Measurements from ENCODE around the gene TMEM121.

The TMEM121 gene

GRCh38 chr14:105493921-105494605 lies 32.3 kb upstream of the TMEM121 start:
- peaks cover 0 to 70% (median 17%) of the 10 kb centered on the region in 11 experiments; a peak in 17 of 22 replicates for H4K20me1 ChIP-seq
- H3K4me2 ChIP-seq: no peak overlapping the region
- TF ChIP-seq Cebpa-rat (IDR thresholded peaks at IDR 0.05): no peak
- H3K27ac ChIP-seq: no peak overlapping the region
- no peaks in the 10 kb centered on the region for H3K27me3 ChIP-seq
- H3K36me3 ChIP-seq: peaks cover 0 to 50% (median 12%) of the 10 kb centered on the region in 11 experiments; a peak in 14 of 22 replicates
- no peaks in the 10 kb centered on the region for H3K9me3 ChIP-seq (replicated peaks in 1 of 11)
- H3K4me1 ChIP-seq: peaks cover 6 to 23% (median 16%) of the 10 kb centered on the region in 10 experiments
- no peak overlapping the region for H3K4me3 ChIP-seq
- H3K9ac ChIP-seq: no peak overlapping the region; a peak in 1 of 22 replicates

- Histone ChIP-seq H4K20me1 (peaks cover 0 to 70% (median 13%) of the 10 kb centered on the region in 11 experiments; a peak in 17 of 22 replicates), H3K4me1 (peaks cover 1 to 18% (median 11%) of the 10 kb centered on the region in 10 experiments; a peak in 18 of 20 replicates), H3K36me3 (peaks cover 0 to 52% (median 12%) of the 10 kb centered on the region in 11 experiments; a peak in 14 of 22 replicates), H3K9me3 (replicated peaks in 1 of 11) (no peaks in the 10 kb centered on the region), H3K4me2 (no peak overlapping the region), H3K4me3 (no peak overlapping the region), H3K27ac (no peak overlapping the region), H3K27me3 (no peaks in the 10 kb centered on the region), H3K9ac (no peak overlapping the region; a peak in 1 of 22 replicates)
- TF ChIP-seq Cebpa-rat (IDR thresholded peaks at IDR 0.05): no peak
These were observed 31.8 kb upstream of the TMEM121 start for GRCh38 chr14:105494606-105494929.

- Histone ChIP-seq H3K4me1 (peaks cover 0 to 13% (median 10%) of the 10 kb centered on the region in 10 experiments; a peak in 17 of 20 replicates), H3K27me3 (no peaks in the 10 kb centered on the region), H3K9ac (no peak overlapping the region; a peak in 1 of 22 replicates), H3K9me3 (replicated peaks in 1 of 11) (no peaks in the 10 kb centered on the region), H3K36me3 (peaks cover 0 to 52% (median 12%) of the 10 kb centered on the region in 11 experiments; a peak in 14 of 22 replicates), H3K4me3 (no peak overlapping the region), H3K27ac (no peak overlapping the region), H4K20me1 (peaks cover 0 to 78% (median 13%) of the 10 kb centered on the region in 11 experiments; a peak in 17 of 22 replicates), H3K4me2 (no peak overlapping the region)
- no peak for TF ChIP-seq Cebpa-rat (IDR thresholded peaks at IDR 0.05)
These were observed 31.0 kb upstream of the TMEM121 start for GRCh38 chr14:105495101-105495989.

- H3K36me3 ChIP-seq: peaks cover 0 to 52% (median 12%) of the 10 kb centered on the region in 11 experiments; a peak in 14 of 22 replicates
These were observed 30.2 kb upstream of the TMEM121 start for GRCh38 chr14:105495990-105496830.

GRCh38 chr14:105496831-105497591 lies 29.4 kb upstream of the TMEM121 start:
- H4K20me1 ChIP-seq: peaks cover 0 to 81% (median 10%) of the 10 kb centered on the region in 11 experiments; a peak in 17 of 22 replicates
- no peaks in the 10 kb centered on the region for H3K27me3 ChIP-seq
- H3K9me3 ChIP-seq (replicated peaks in 1 of 11): no peaks in the 10 kb centered on the region
- TF ChIP-seq Cebpa-rat (IDR thresholded peaks at IDR 0.05): no peak
- no peak overlapping the region for H3K27ac ChIP-seq
- H3K4me3 ChIP-seq: no peak overlapping the region
- H3K4me1 ChIP-seq: peaks cover 0 to 9% (median 6%) of the 10 kb centered on the region in 10 experiments; a peak in 17 of 20 replicates
- no peak overlapping the region for H3K9ac ChIP-seq
- peaks cover 0 to 50% (median 12%) of the 10 kb centered on the region in 11 experiments; a peak in 14 of 22 replicates for H3K36me3 ChIP-seq
- H3K4me2 ChIP-seq: no peak overlapping the region

More at GRCh38 chr14:105495990-105496830, 30.2 kb upstream of the TMEM121 start:
- Histone ChIP-seq H3K4me2 (no peak overlapping the region), H3K27me3 (no peaks in the 10 kb centered on the region), H3K9me3 (replicated peaks in 1 of 11) (no peaks in the 10 kb centered on the region), H3K4me3 (no peak overlapping the region), H3K27ac (no peak overlapping the region), H4K20me1 (peaks cover 0 to 84% (median 13%) of the 10 kb centered on the region in 11 experiments; a peak in 17 of 22 replicates), H3K4me1 (peaks cover 0 to 13% (median 10%) of the 10 kb centered on the region in 10 experiments; a peak in 17 of 20 replicates), H3K9ac (no peak overlapping the region; a peak in 1 of 22 replicates)
- no peak for TF ChIP-seq Cebpa-rat (IDR thresholded peaks at IDR 0.05)

GRCh38 chr14:105497671-105498429 lies 28.5 kb upstream of the TMEM121 start:
- Histone ChIP-seq H3K4me1 (peaks cover 0 to 7% (median 3%) of the 10 kb centered on the region in 10 experiments; a peak in 7 of 20 replicates), H3K4me3 (no peak overlapping the region), H3K9ac (0 out of 22 replicates have a peak overlapping the region, but pooled peaks of 1 of the 11 experiments have one; percentile 13), H3K27me3 (no peaks in the 10 kb centered on the region), H3K9me3 (replicated peaks in 1 of 11) (no peaks in the 10 kb centered on the region), H3K36me3 (peaks cover 0 to 42% (median 12%) of the 10 kb centered on the region in 11 experiments; a peak in 14 of 22 replicates), H4K20me1 (peaks cover 0 to 77% (median 2%) of the 10 kb centered on the region in 11 experiments; a peak in 10 of 22 replicates), H3K27ac (no peak overlapping the region), H3K4me2 (no peak overlapping the region)
- TF ChIP-seq Cebpa-rat (IDR thresholded peaks at IDR 0.05): no peak

Data from BLaER1 treated with 17β-estradiol and CSF1 and Interleukin-3, amounts not matched to agents 10 nM and 100 nM (cell line).